Lower leg skin (tissue), 4 donors: ENCODE results near the gene KLHDC4. TPM values are rescaled to one million over a fixed set of nuclear protein-coding genes. Genes with fewer than 3 reads are reported as not detected.
A peak's percentile ranks its signal among the peaks of the same experiment; 100 is the strongest.
"Not testable (repeated sequence)": the region's sequence is repeated elsewhere in the genome, so short reads cannot be mapped to it uniquely, and the experiment has no call there.

ENCODE experiments used
- DNase-seq, 2 donors: peaks; one replicate each; pipeline ENCODE4 v3.0.0-alpha.2; 2019; ENCODE audit warnings: low spot score in 2 of 2
- H3K4me3 ChIP-seq: fragments of 200-600 bp; sonication (generic); 2 replicates; pipeline ENCODE4 v1.5.1; 2017; ENCODE audit warnings: mild to moderate bottlenecking, low read depth; ENCODE audit not compliant: poor library complexity, severe bottlenecking
- CTCF ChIP-seq, 3 donors: fragments of 450-650 bp; IDR thresholded peaks; one replicate each; pipeline ENCODE4 v1.5.1; 2016; ENCODE audit warnings: antibody characterized with exemption in 3 of 3, mild to moderate bottlenecking in 3 of 3, moderate library complexity in 2 of 3
- POLR2A ChIP-seq, 2 donors: fragments of 450-650 bp; IDR thresholded peaks; one replicate each; pipeline ENCODE4 v1.6.1; 2016 to 2017; ENCODE audit warnings: antibody characterized with exemption in 2 of 2, mild to moderate bottlenecking in 1 of 2, moderate library complexity in 1 of 2
- WGBS, 2 donors: methylation state at CpG; one replicate each; pipeline ENCODE4 v1.1.5; 2018; 5-methylcytosine and 5-hydroxymethylcytosine counted together
- intact Hi-C: fragments of 100-400 bp; cut with DNase I; formaldehyde crosslinking; loops from one replicate; pipeline ENCODE4 v1.15.0; 2023; ENCODE audit warnings: low total_unique reads
- total RNA-seq, 4 donors: library from RNA; depleted of rRNA; stranded (reverse); fragments of >200 nt; gene quantifications; one replicate each; pipeline ENCODE4 v1.1.0, GENCODE V29; 2016

KLHDC4 gene
- total RNA-seq, 4 donors from 2014 or later: 25.8 to 70.0 (median 38.1) TPM

- DNase-seq: peak in 1 of 2 donors; percentile 45
- intact Hi-C loops: no loop called here
- no peak for TF ChIP-seq CTCF (IDR thresholded peaks at IDR 0.05)
- TF ChIP-seq POLR2A (IDR thresholded peaks at IDR 0.05): no peak
- 38 to 45% methylated on average over 17 of the region's 17 CpGs for WGBS, 2 donors
- H3K4me3 ChIP-seq: no peak overlapping the region
Observed at GRCh38 chr16:87790292-87791100, 24.7 kb upstream of the KLHDC4 start.

GRCh38 chr16:87789437-87790291 lies 23.9 kb upstream of the KLHDC4 start:
- peak in 1 of 2 donors; percentile 62 for DNase-seq
- no peak for TF ChIP-seq CTCF (IDR thresholded peaks at IDR 0.05)
- TF ChIP-seq POLR2A (IDR thresholded peaks at IDR 0.05): no peak
- H3K4me3 ChIP-seq: no peak overlapping the region
- 38 to 55% methylated on average over 13 to 20 of the region's 20 CpGs for WGBS, 2 donors
- intact Hi-C loops: no loop called here

- intact Hi-C loops, H3K4me3 ChIP-seq, DNase-seq: not testable (repeated sequence)
- WGBS, 2 donors: 89% methylated on average over 10 of the region's 10 CpGs
Observed at GRCh38 chr16:87788730-87789436, 23.1 kb upstream of the KLHDC4 start.

GRCh38 chr16:87787451-87788091 lies 21.8 kb upstream of the KLHDC4 start:
- WGBS, 2 donors: 88 to 89% methylated on average over 2 of the region's 2 CpGs
- intact Hi-C loops, DNase-seq, H3K4me3 ChIP-seq: not testable (repeated sequence)

GRCh38 chr16:87784812-87785211 lies 19.0 kb upstream of the KLHDC4 start:
- WGBS, 2 donors: 70 to 73% methylated on average over 10 of the region's 10 CpGs
- intact Hi-C loops: no loop called here

More at GRCh38 chr16:87784812-87785211, 19.0 kb upstream of the KLHDC4 start:
- TF ChIP-seq CTCF (IDR thresholded peaks at IDR 0.05): no peak
- no peak overlapping the region for H3K4me3 ChIP-seq
- DNase-seq: no peak
